Keratinocyte (primary cell): ENCODE measurements around the gene VKORC1.

Source experiments
- EZH2 ChIP-seq: IDR thresholded peaks from one replicate; pipeline ENCODE4 v1.6.1; 2012; ENCODE audit warnings: inconsistent platforms, mild to moderate bottlenecking, low read length, moderate library complexity
- TF ChIP-seq, protein P1 (sequence below), 3 experiments: IDR thresholded peaks in 1 of 3; conservative IDR thresholded peaks in 1 of 3; optimal IDR thresholded peaks in 1 of 3; 2 replicates in 2 of 3; 3 replicates in 1 of 3; pipeline versions ENCODE3 to v1.5.1; 2011; ENCODE audit warnings: low read length in 3 of 3, mild to moderate bottlenecking in 3 of 3, moderate library complexity in 2 of 3, control low read depth in 1 of 3, inconsistent platforms in 1 of 3; ENCODE audit not compliant: insufficient read depth in 2 of 3; ENCODE audit errors: extremely low read depth in 1 of 3

DNA sequence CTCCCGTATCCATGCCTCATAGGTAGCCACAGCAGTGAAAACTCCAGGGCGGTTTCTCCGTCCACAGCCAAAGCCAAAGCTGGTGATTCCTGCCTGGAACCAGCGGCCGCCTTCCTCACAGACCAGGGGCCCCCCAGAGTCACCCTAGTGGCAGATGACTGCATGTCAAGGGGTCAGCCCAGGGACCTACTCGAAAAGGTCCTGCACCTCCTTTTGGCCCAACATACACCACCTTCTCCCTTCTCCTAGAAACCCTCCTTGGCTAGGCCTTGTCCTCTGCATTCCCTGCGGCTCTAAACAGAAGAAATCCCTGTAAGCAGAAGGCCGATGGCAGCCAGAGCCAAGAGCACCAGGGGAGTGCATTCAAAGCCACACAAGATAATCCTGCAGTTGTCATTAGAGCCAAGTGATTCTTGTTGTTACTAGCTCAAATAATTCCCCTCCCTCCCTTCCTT is 49.1 kb upstream of the VKORC1 start:
- no peak for TF ChIP-seq EZH2
- TF ChIP-seq, protein P1, sequence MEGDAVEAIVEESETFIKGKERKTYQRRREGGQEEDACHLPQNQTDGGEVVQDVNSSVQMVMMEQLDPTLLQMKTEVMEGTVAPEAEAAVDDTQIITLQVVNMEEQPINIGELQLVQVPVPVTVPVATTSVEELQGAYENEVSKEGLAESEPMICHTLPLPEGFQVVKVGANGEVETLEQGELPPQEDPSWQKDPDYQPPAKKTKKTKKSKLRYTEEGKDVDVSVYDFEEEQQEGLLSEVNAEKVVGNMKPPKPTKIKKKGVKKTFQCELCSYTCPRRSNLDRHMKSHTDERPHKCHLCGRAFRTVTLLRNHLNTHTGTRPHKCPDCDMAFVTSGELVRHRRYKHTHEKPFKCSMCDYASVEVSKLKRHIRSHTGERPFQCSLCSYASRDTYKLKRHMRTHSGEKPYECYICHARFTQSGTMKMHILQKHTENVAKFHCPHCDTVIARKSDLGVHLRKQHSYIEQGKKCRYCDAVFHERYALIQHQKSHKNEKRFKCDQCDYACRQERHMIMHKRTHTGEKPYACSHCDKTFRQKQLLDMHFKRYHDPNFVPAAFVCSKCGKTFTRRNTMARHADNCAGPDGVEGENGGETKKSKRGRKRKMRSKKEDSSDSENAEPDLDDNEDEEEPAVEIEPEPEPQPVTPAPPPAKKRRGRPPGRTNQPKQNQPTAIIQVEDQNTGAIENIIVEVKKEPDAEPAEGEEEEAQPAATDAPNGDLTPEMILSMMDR (optimal IDR thresholded peaks at IDR 0.05 in 1 of 3, IDR thresholded peaks at IDR 0.05 in 1 of 3, conservative IDR thresholded peaks at IDR 0.05 in 1 of 3; ENCODE audit: extremely low read depth in 1 of 3, insufficient read depth in 2 of 3, low read length in 3 of 3) = no peak
